PC-9 (cell line): ENCODE results near the gene ELP6.

Experiments
- EZH2 ChIP-seq: fragments of 200-600 bp; sonication (generic); IDR thresholded peaks from 2 replicates; pipeline ENCODE4 v1.8.0; 2017; ENCODE audit warnings: antibody characterized with exemption, low read depth
- TF ChIP-seq, protein P1 (sequence below): fragments of 200-600 bp; sonication (generic); conservative IDR thresholded peaks from 2 replicates; pipeline ENCODE4 v1.6.1; 2017; ENCODE audit warnings: mixed run types, antibody characterized with exemption, mild to moderate bottlenecking, moderate library complexity

GRCh38 chr3:47512416-47513124 lies 942 bp downstream of the ELP6 start:
- TF ChIP-seq, protein P1, sequence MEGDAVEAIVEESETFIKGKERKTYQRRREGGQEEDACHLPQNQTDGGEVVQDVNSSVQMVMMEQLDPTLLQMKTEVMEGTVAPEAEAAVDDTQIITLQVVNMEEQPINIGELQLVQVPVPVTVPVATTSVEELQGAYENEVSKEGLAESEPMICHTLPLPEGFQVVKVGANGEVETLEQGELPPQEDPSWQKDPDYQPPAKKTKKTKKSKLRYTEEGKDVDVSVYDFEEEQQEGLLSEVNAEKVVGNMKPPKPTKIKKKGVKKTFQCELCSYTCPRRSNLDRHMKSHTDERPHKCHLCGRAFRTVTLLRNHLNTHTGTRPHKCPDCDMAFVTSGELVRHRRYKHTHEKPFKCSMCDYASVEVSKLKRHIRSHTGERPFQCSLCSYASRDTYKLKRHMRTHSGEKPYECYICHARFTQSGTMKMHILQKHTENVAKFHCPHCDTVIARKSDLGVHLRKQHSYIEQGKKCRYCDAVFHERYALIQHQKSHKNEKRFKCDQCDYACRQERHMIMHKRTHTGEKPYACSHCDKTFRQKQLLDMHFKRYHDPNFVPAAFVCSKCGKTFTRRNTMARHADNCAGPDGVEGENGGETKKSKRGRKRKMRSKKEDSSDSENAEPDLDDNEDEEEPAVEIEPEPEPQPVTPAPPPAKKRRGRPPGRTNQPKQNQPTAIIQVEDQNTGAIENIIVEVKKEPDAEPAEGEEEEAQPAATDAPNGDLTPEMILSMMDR = no peak
- no peak for TF ChIP-seq EZH2
